SU-DHL-6 (cell line): ENCODE results near the gene KMT2E.

ENCODE experiments used
- H2AFZ ChIP-seq: fragments of 200-600 bp; sonication (generic); 2 replicates; pipeline ENCODE4 v1.6.1; 2014; ENCODE audit warnings: low read depth, mild to moderate bottlenecking, moderate library complexity, mixed read lengths, antibody characterized with exemption, low read length; ENCODE audit not compliant: severe bottlenecking
- H3F3A ChIP-seq: fragments of 200-600 bp; shearing (Covaris generic); 2 replicates; pipeline ENCODE4 v1.6.0; 2016; ENCODE audit warnings: antibody characterized with exemption, mild to moderate bottlenecking; ENCODE audit not compliant: insufficient read depth
- H3K27ac ChIP-seq: fragments of 200-600 bp; sonication (generic); 2 replicates; pipeline ENCODE4 v1.5.1; 2016; ENCODE audit warnings: low read depth, mild to moderate bottlenecking, low read length, moderate library complexity, mixed read lengths
- H3K27me3 ChIP-seq: fragments of 200-600 bp; sonication (generic), shearing (Covaris generic); 2 replicates; pipeline ENCODE4 v1.6.0; 2014; ENCODE audit warnings: mild to moderate bottlenecking, low read length
- H3K36me3 ChIP-seq: fragments of 200-600 bp; sonication (generic); 2 replicates; pipeline ENCODE4 v1.6.1; 2014; ENCODE audit warnings: mild to moderate bottlenecking, low read length, mixed read lengths
- H3K4me2 ChIP-seq: fragments of 300-600, 200-600 bp; shearing (Covaris generic), sonication (generic); 2 replicates; pipeline ENCODE4 v1.6.0; 2014; ENCODE audit warnings: low read length, low read depth, mild to moderate bottlenecking; ENCODE audit not compliant: poor library complexity, severe bottlenecking
- H3K4me3 ChIP-seq: fragments of 200-600 bp; sonication (generic); 2 replicates; pipeline ENCODE4 v1.5.1; 2014; ENCODE audit warnings: antibody characterized with exemption, low read length, mild to moderate bottlenecking, mixed read lengths; ENCODE audit not compliant: insufficient read depth, poor library complexity, severe bottlenecking
- H3K79me2 ChIP-seq: fragments of 200-600 bp; sonication (generic); 2 replicates; pipeline ENCODE4 v1.6.1; 2014; ENCODE audit warnings: mild to moderate bottlenecking, low read length, moderate library complexity; ENCODE audit not compliant: insufficient read depth
- H3K9ac ChIP-seq: fragments of 200-600 bp; sonication (generic); 2 replicates; pipeline ENCODE4 v1.7.0; 2014; ENCODE audit warnings: mild to moderate bottlenecking, low read length
- H3K9me2 ChIP-seq: fragments of 200-600 bp; sonication (generic); replicated peaks from 2 replicates; pipeline ENCODE4 v1.6.1; 2014; ENCODE audit warnings: low read length; ENCODE audit not compliant: insufficient read depth
- H3K9me3 ChIP-seq: fragments of 200-600 bp; sonication (generic); 2 replicates; pipeline ENCODE4 v1.6.1; 2014; ENCODE audit warnings: low read length, mixed read lengths; ENCODE audit not compliant: insufficient read depth
- H4K20me1 ChIP-seq: fragments of 200-600 bp; sonication (generic); 2 replicates; pipeline ENCODE4 v1.6.1; 2014; ENCODE audit warnings: low read depth, mild to moderate bottlenecking, antibody characterized with exemption, low read length, moderate library complexity, mixed read lengths
- CTCF ChIP-seq: fragments of 200-600 bp; sonication (generic); IDR thresholded peaks from one replicate; pipeline ENCODE4 v1.5.1; 2017; ENCODE audit warnings: antibody characterized with exemption, mild to moderate bottlenecking, low read length, moderate library complexity; ENCODE audit not compliant: insufficient read depth, poor library complexity, severe bottlenecking
- EZH2phosphoT487 ChIP-seq: fragments of 200-600 bp; sonication (generic), shearing (Covaris generic); conservative IDR thresholded peaks from 2 replicates; pipeline ENCODE4 v1.6.1; 2018; ENCODE audit warnings: mild to moderate bottlenecking, antibody characterized with exemption, low read length, moderate library complexity, mixed read lengths

The KMT2E gene

GRCh38 chr7:104967088-104967487 is 46.9 kb upstream of the KMT2E start:
- H4K20me1 ChIP-seq: no peaks in the 10 kb centered on the region
- no peak overlapping the region for H3K4me3 ChIP-seq
- TF ChIP-seq CTCF (no peak), EZH2phosphoT487 (no peak)
- H3K36me3 ChIP-seq: no peaks in the 10 kb centered on the region
- H3K4me2 ChIP-seq: no peak overlapping the region
- H3K79me2 ChIP-seq: no peaks in the 10 kb centered on the region
- no peak overlapping the region for H2AFZ ChIP-seq
- H3K27me3 ChIP-seq: no peaks in the 10 kb centered on the region
- no peaks in the 10 kb centered on the region for H3F3A ChIP-seq
- peaks cover 19% of the 10 kb centered on the region; the same call in 1 of the 2 replicates for H3K9me3 ChIP-seq
- no peak overlapping the region for H3K9ac ChIP-seq
- H3K9me2 ChIP-seq: no peaks in the 10 kb centered on the region
- no peak overlapping the region for H3K27ac ChIP-seq

- Histone ChIP-seq H3K9me3 (peaks cover 19% of the 10 kb centered on the region; the same call in 1 of the 2 replicates), H3K79me2 (no peaks in the 10 kb centered on the region), H2AFZ (no peak overlapping the region), H3K27ac (no peak overlapping the region), H3K36me3 (no peaks in the 10 kb centered on the region), H3K4me3 (no peak overlapping the region), H3K9me2 (no peaks in the 10 kb centered on the region), H3F3A (no peaks in the 10 kb centered on the region), H3K4me2 (no peak overlapping the region), H3K9ac (no peak overlapping the region), H4K20me1 (no peaks in the 10 kb centered on the region), H3K27me3 (no peaks in the 10 kb centered on the region)
- TF ChIP-seq CTCF (no peak), EZH2phosphoT487 (no peak)
These were observed 46.4 kb upstream of the KMT2E start for GRCh38 chr7:104967595-104967994.

- no peaks in the 10 kb centered on the region for H3K36me3 ChIP-seq
- no peak overlapping the region for H3K4me3 ChIP-seq
- H3F3A ChIP-seq: no peaks in the 10 kb centered on the region
- peaks cover 11% of the 10 kb centered on the region; the same call in 1 of the 2 replicates for H3K9me3 ChIP-seq
- no peaks in the 10 kb centered on the region for H3K79me2 ChIP-seq
- no peak overlapping the region for H3K9ac ChIP-seq
- H3K4me2 ChIP-seq: no peak overlapping the region
- no peak for TF ChIP-seq CTCF
- TF ChIP-seq EZH2phosphoT487: no peak
- H3K9me2 ChIP-seq: no peaks in the 10 kb centered on the region
- H4K20me1 ChIP-seq: no peaks in the 10 kb centered on the region
- no peaks in the 10 kb centered on the region for H3K27me3 ChIP-seq
- H3K27ac ChIP-seq: no peak overlapping the region
- H2AFZ ChIP-seq: no peak overlapping the region
These were observed 45.4 kb upstream of the KMT2E start for GRCh38 chr7:104968648-104969047.
